Stimulated activated CD8-positive, alpha-beta memory T cell treated with anti-CD3 and anti-CD28 coated beads, Interleukin-7, amount 100 ng/mL, for 1 hour (primary cell): ENCODE measurements around the gene EBI3.
"Not testable (repeated sequence)": the region's sequence is repeated elsewhere in the genome, so short reads cannot be mapped to it uniquely, and the experiment has no call there.

Experiments
- DNase-seq, 2 donors: peaks; one replicate each; pipeline ENCODE4 v3.0.0-alpha.2; 2020; ENCODE audit warnings: low read depth in 2 of 2

The EBI3 gene

GRCh38 chr19:4200940-4201542, 28.3 kb upstream of the EBI3 start:
- no peak for DNase-seq

- no peak for DNase-seq
Observed at GRCh38 chr19:4201798-4202197, 27.5 kb upstream of the EBI3 start.

- no peak for DNase-seq
Observed at GRCh38 chr19:4206818-4207484, 22.4 kb upstream of the EBI3 start.

- no peak for DNase-seq
Observed at GRCh38 chr19:4208385-4209094, 20.8 kb upstream of the EBI3 start.

GRCh38 chr19:4210166-4210731, 19.1 kb upstream of the EBI3 start:
- no peak for DNase-seq

GRCh38 chr19:4213116-4213515, 16.2 kb upstream of the EBI3 start:
- DNase-seq: no peak

GRCh38 chr19:4215807-4216206, 13.5 kb upstream of the EBI3 start:
- no peak for DNase-seq

GRCh38 chr19:4216846-4217245, 12.5 kb upstream of the EBI3 start:
- no peak for DNase-seq

GRCh38 chr19:4217429-4218264, 11.7 kb upstream of the EBI3 start:
- no peak for DNase-seq

- DNase-seq: not testable (repeated sequence)
Observed at GRCh38 chr19:4218523-4218922, 10.8 kb upstream of the EBI3 start.

- no peak for DNase-seq
Observed at GRCh38 chr19:4220188-4220587, 9.1 kb upstream of the EBI3 start.

GRCh38 chr19:4224470-4224869, 4.9 kb upstream of the EBI3 start:
- DNase-seq: no peak

GRCh38 chr19:4225885-4226284, 3.4 kb upstream of the EBI3 start:
- DNase-seq: no peak

GRCh38 chr19:4227771-4228170, 1.6 kb upstream of the EBI3 start:
- no peak for DNase-seq

- no peak for DNase-seq
Observed at GRCh38 chr19:4228765-4229178, 551 bp upstream of the EBI3 start.

- not testable (repeated sequence) for DNase-seq
Observed at GRCh38 chr19:4230237-4230636, 914 bp downstream of the EBI3 start.

GRCh38 chr19:4231521-4231920, 2.2 kb downstream of the EBI3 start:
- DNase-seq: not testable (repeated sequence)

GRCh38 chr19:4232139-4232538, 2.8 kb downstream of the EBI3 start:
- not testable (repeated sequence) for DNase-seq

- DNase-seq: no peak
Observed at GRCh38 chr19:4232614-4233281, 3.4 kb downstream of the EBI3 start.

- peak; percentile 25 to 49 for DNase-seq
Observed at GRCh38 chr19:4233282-4233853, 4.0 kb downstream of the EBI3 start.
